ENCODE data around the gene C5orf22.

GRCh38 chr5:31556461-31556860, 24.4 kb downstream of the C5orf22 start:
- TF ChIP-seq CTCF (IDR thresholded peaks at IDR 0.05; ENCODE audit: low read depth, low read length) (no peak), MAX (IDR thresholded peaks at IDR 0.05; ENCODE audit: low read depth, low read length) (no peak), POLR2A (IDR thresholded peaks at IDR 0.05; ENCODE audit: extremely low read depth, insufficient read length) (no peak)
